Measurements from ENCODE around the gene PTPRZ1. TPM values are rescaled to one million over a fixed set of nuclear protein-coding genes. Genes with fewer than 3 reads are reported as not detected.

PTPRZ1 gene
- total and polyA plus RNA-seq, 7 donors = 0.01 to 0.30 (median 0.08) TPM; not detected in 4

GRCh38 chr7:122068999-122069398, 196.0 kb downstream of the PTPRZ1 start:
- ATAC-seq (no peak), DNase-seq (no peak)
- no peaks in the 10 kb centered on the region for H3K27me3 ChIP-seq (ENCODE audit: insufficient read depth in 3 of 3, low read length in 2 of 3)
- H3K36me3 ChIP-seq (ENCODE audit: insufficient read depth in 1 of 2, low read depth in 1 of 2) = no peaks in the 10 kb centered on the region
- no peaks in the 10 kb centered on the region for H3K9me3 ChIP-seq
- no peak for TF ChIP-seq CTCF (IDR thresholded peaks at IDR 0.05)
- no peak overlapping the region for H3K27ac ChIP-seq
- intact Hi-C loops (cut with DNase I) = no loop called here
- no peaks in the 10 kb centered on the region for H3K4me1 ChIP-seq
- H3K4me3 ChIP-seq = no peak overlapping the region
- 66 to 71% (median 71%) methylated on average over 3 of the region's 3 CpGs for WGBS, 3 donors

GRCh38 chr7:122070062-122070461, 197.1 kb downstream of the PTPRZ1 start:
- H3K9me3 ChIP-seq = no peaks in the 10 kb centered on the region
- no peaks in the 10 kb centered on the region for H3K4me1 ChIP-seq
- no peaks in the 10 kb centered on the region for H3K27me3 ChIP-seq (ENCODE audit: insufficient read depth in 3 of 3, low read length in 2 of 3)
- intact Hi-C loops (cut with DNase I) = no loop called here
- no peak for DNase-seq
- H3K27ac ChIP-seq = no peak overlapping the region
- ATAC-seq = no peak
- no peak overlapping the region for H3K4me3 ChIP-seq
- 66 to 77% (median 71%) methylated on average over 1 of the region's 1 CpG for WGBS, 3 donors
- no peak for TF ChIP-seq CTCF (IDR thresholded peaks at IDR 0.05)
- H3K36me3 ChIP-seq (ENCODE audit: insufficient read depth in 1 of 2, low read depth in 1 of 2) = peaks cover 0 to 3% of the 10 kb centered on the region in 2 donors

DNA sequence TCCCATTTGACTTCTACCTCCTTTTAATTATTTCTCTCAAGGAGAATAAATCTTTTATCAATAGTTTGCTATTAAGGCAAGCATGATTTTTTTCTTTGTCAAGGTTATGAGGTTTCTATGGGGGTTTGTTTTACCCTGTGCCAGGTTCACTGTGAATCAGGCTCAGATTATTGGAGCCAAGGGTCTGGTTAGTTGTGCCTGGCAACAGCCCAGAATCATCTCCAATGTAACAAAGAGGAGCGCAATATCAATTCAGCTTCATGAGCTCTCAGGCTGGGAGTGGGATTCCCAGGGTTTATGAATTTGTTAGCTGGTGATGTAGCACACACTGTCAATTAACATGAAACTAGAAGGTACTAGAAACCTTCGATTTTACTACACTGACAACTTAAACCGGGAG, 197.9 kb downstream of the PTPRZ1 start:
- Histone ChIP-seq H3K27ac (no peak overlapping the region), H3K9me3 (no peaks in the 10 kb centered on the region), H3K4me1 (no peaks in the 10 kb centered on the region), H3K36me3 (ENCODE audit: insufficient read depth in 1 of 2, low read depth in 1 of 2) (peaks cover 0 to 3% of the 10 kb centered on the region in 2 donors), H3K4me3 (no peak overlapping the region), H3K27me3 (ENCODE audit: insufficient read depth in 3 of 3, low read length in 2 of 3) (no peaks in the 10 kb centered on the region)
- DNase-seq (no peak), ATAC-seq (no peak)
- 91 to 95% (median 93%) methylated on average over 3 of the region's 3 CpGs for WGBS, 3 donors
- intact Hi-C loops (cut with DNase I) = no loop called here
- no peak for TF ChIP-seq CTCF (IDR thresholded peaks at IDR 0.05)

DNA sequence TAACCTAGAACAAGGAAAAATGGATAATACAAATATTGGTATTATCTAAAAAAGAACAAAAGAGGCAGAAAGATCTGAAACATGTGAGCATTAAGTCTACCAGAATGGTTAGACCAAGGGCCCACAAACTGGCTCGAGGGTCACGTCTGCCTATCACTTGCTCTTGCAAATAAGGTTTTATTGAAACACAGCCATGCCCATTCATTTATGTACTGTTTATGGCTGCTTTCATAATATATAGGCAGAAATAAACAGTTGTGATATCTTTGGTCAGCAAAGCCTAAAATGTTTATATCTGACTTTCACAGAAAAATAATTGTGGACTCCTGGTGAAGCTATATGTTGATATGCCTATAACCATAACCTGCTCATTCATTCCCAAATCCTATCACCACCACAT, 199.3 kb downstream of the PTPRZ1 start:
- 89 to 94% (median 91%) methylated on average over 2 of the region's 2 CpGs for WGBS, 3 donors
- H3K4me1 ChIP-seq = no peaks in the 10 kb centered on the region
- no peaks in the 10 kb centered on the region for H3K27me3 ChIP-seq (ENCODE audit: insufficient read depth in 3 of 3, low read length in 2 of 3)
- H3K36me3 ChIP-seq (ENCODE audit: insufficient read depth in 1 of 2, low read depth in 1 of 2) = peaks cover 4 to 16% of the 10 kb centered on the region in 2 donors
- ATAC-seq (no peak), DNase-seq (no peak)
- intact Hi-C loops (cut with DNase I) = no loop called here
- no peak for TF ChIP-seq CTCF (IDR thresholded peaks at IDR 0.05)
- no peak overlapping the region for H3K4me3 ChIP-seq
- H3K27ac ChIP-seq = no peak overlapping the region
- H3K9me3 ChIP-seq = no peaks in the 10 kb centered on the region

DNA sequence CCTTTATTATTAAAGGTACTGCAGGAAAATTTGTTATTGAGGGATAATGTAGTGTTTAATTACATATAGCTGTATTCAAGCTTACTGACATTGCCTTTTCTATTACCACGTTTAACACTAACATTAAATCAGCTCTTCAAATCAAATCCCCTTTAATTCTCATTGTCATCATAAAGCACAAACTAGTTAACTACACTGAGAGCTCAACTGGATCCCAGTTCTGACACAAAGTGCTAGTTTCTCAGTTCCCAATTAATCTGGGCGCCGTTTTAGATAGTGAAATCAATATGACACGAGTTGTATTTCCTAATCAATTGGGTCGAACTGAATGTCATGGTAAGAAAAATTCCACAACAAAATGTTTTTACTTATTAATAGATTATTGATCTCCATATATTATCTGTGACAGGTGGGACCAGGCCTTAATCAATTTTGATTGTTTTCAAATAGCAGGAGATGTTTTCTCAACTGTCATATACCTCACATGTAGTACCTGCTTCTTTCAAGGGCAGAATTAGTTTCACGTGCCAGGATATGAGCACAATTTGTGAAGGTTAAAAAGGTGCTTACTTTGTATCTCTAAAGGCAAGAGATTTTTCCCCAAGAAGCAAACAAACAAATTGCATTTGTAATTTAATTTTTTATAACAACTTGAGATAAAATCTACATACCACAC, 200.1 kb downstream of the PTPRZ1 start:
- intact Hi-C loops (cut with DNase I) = no loop called here
- TF ChIP-seq CTCF (IDR thresholded peaks at IDR 0.05) = no peak
- H3K27ac ChIP-seq = no peak overlapping the region
- WGBS, 3 donors = 86 to 89% (median 86%) methylated on average over 6 of the region's 6 CpGs
- H3K36me3 ChIP-seq (ENCODE audit: insufficient read depth in 1 of 2, low read depth in 1 of 2) = peaks cover 4 to 24% of the 10 kb centered on the region in 2 donors
- no peaks in the 10 kb centered on the region for H3K27me3 ChIP-seq (ENCODE audit: insufficient read depth in 3 of 3, low read length in 2 of 3)
- no peak overlapping the region for H3K4me3 ChIP-seq
- no peaks in the 10 kb centered on the region for H3K9me3 ChIP-seq
- H3K4me1 ChIP-seq = no peaks in the 10 kb centered on the region
- DNase-seq = no peak
- ATAC-seq = no peak
